Keratinocyte (primary cell): Measurements from ENCODE around the gene SPTBN1.

Experiments used
- CTCF ChIP-seq, 3 experiments: IDR thresholded peaks in 1 of 3; conservative IDR thresholded peaks in 1 of 3; optimal IDR thresholded peaks in 1 of 3; 2 replicates in 2 of 3; 3 replicates in 1 of 3; pipeline versions ENCODE3 to v1.5.1; 2011; ENCODE audit warnings: low read length in 3 of 3, mild to moderate bottlenecking in 3 of 3, moderate library complexity in 2 of 3, control low read depth in 1 of 3, inconsistent platforms in 1 of 3; ENCODE audit not compliant: insufficient read depth in 2 of 3; ENCODE audit errors: extremely low read depth in 1 of 3
- EZH2 ChIP-seq: IDR thresholded peaks from one replicate; pipeline ENCODE4 v1.6.1; 2012; ENCODE audit warnings: inconsistent platforms, mild to moderate bottlenecking, low read length, moderate library complexity

GRCh38 chr2:54523324-54523959 lies 67.3 kb downstream of the SPTBN1 start:
- TF ChIP-seq EZH2 (no peak), CTCF (optimal IDR thresholded peaks at IDR 0.05 in 1 of 3, IDR thresholded peaks at IDR 0.05 in 1 of 3, conservative IDR thresholded peaks at IDR 0.05 in 1 of 3; ENCODE audit: extremely low read depth in 1 of 3, insufficient read depth in 2 of 3, low read length in 3 of 3) (no peak)
